Neural cell (in vitro differentiated cells): ENCODE data around the gene EHD1. TPM values are rescaled to one million over a fixed set of nuclear protein-coding genes. Genes with fewer than 3 reads are reported as not detected.
A peak's percentile ranks its signal among the peaks of the same experiment; 100 is the strongest.

Experiments used
- H2AFZ ChIP-seq: fragments of 200-600, 300-800 bp; sonication (generic), shearing (Covaris generic); 2 replicates; pipeline ENCODE4 v1.6.0; 2014; ENCODE audit warnings: low read depth, mild to moderate bottlenecking, antibody characterized with exemption, low read length, moderate library complexity
- H3F3A ChIP-seq: fragments of 200-600 bp; shearing (Covaris generic); 2 replicates; pipeline ENCODE4 v1.6.1; 2016; ENCODE audit warnings: mild to moderate bottlenecking, moderate library complexity, mixed read lengths, antibody characterized with exemption, low read length; ENCODE audit not compliant: insufficient read depth, poor library complexity, severe bottlenecking
- H3K27ac ChIP-seq: fragments of 200-600, 300-800 bp; sonication (generic), shearing (Covaris generic); 2 replicates; pipeline ENCODE4 v1.5.1; 2014; ENCODE audit warnings: mild to moderate bottlenecking, low read length, moderate library complexity
- H3K27me3 ChIP-seq: fragments of 300-800, 200-600 bp; sonication (generic), shearing (Covaris generic); 2 replicates; pipeline ENCODE4 v1.6.0; 2014; ENCODE audit warnings: mild to moderate bottlenecking, low read depth, low read length, moderate library complexity; ENCODE audit not compliant: insufficient read depth
- H3K36me3 ChIP-seq: fragments of 300-800, 200-600 bp; sonication (generic), shearing (Covaris generic); 2 replicates; pipeline ENCODE4 v1.5.1; 2014; ENCODE audit warnings: mild to moderate bottlenecking, antibody characterized with exemption, low read length, moderate library complexity; ENCODE audit not compliant: insufficient read depth
- H3K4me2 ChIP-seq: fragments of 300-800, 200-600 bp; sonication (generic), shearing (Covaris generic); 2 replicates; pipeline ENCODE4 v1.6.0; 2014; ENCODE audit warnings: mild to moderate bottlenecking, low read length
- H3K4me3 ChIP-seq: fragments of 300-800, 200-600 bp; sonication (generic), shearing (Covaris generic); 2 replicates; pipeline ENCODE4 v1.5.1; 2014; ENCODE audit warnings: mild to moderate bottlenecking, low read length, moderate library complexity
- H3K79me2 ChIP-seq: fragments of 200-600 bp; shearing (Covaris generic); replicated peaks from 2 replicates; pipeline ENCODE4 v1.6.0; 2014; ENCODE audit warnings: mild to moderate bottlenecking, low read length, moderate library complexity; ENCODE audit not compliant: insufficient read depth
- H3K9ac ChIP-seq: fragments of 300-800, 200-600 bp; sonication (generic), shearing (Covaris generic); 2 replicates; pipeline ENCODE4 v1.6.1; 2016; ENCODE audit warnings: mild to moderate bottlenecking, low read length, mixed read lengths
- H3K9me2 ChIP-seq: fragments of 200-600 bp; shearing (Covaris generic); 2 replicates; pipeline ENCODE4 v1.6.1; 2016; ENCODE audit warnings: mild to moderate bottlenecking, low read length, mixed read lengths; ENCODE audit not compliant: insufficient read depth
- H3K9me3 ChIP-seq: fragments of 200-600, 300-800 bp; sonication (generic), shearing (Covaris generic); 2 replicates; pipeline ENCODE4 v1.6.1; 2016; ENCODE audit warnings: mild to moderate bottlenecking, mixed run types, low read length, moderate library complexity, mixed read lengths
- H4K20me1 ChIP-seq: fragments of 200-600 bp; shearing (Covaris generic); 2 replicates; pipeline ENCODE4 v1.6.1; 2016; ENCODE audit warnings: mild to moderate bottlenecking, mixed run types; ENCODE audit not compliant: insufficient read depth
- EP300 ChIP-seq: fragments of 450-650 bp; conservative IDR thresholded peaks from 2 replicates; pipeline ENCODE4 v1.6.1; 2014; ENCODE audit warnings: antibody characterized with exemption, mild to moderate bottlenecking, moderate library complexity; ENCODE audit not compliant: poor library complexity, severe bottlenecking
- EZH2 ChIP-seq: fragments of 200-600, 300-800 bp; shearing (Covaris generic), sonication (generic); IDR thresholded peaks from 2 replicates; pipeline ENCODE4 v1.6.1; 2014; ENCODE audit warnings: antibody characterized with exemption, low read length, borderline replicate concordance, mild to moderate bottlenecking; ENCODE audit not compliant: insufficient read depth, poor library complexity, severe bottlenecking
- MXI1 ChIP-seq: fragments of 450-650 bp; conservative IDR thresholded peaks from 2 replicates; pipeline ENCODE4 v1.6.1; 2014; ENCODE audit warnings: antibody characterized with exemption, mild to moderate bottlenecking; ENCODE audit not compliant: poor library complexity, severe bottlenecking
- POLR2AphosphoS5 ChIP-seq: IDR thresholded peaks from 2 replicates; pipeline ENCODE4 v1.6.1; 2012
- RAD21 ChIP-seq: fragments of 450-650 bp; conservative IDR thresholded peaks from 2 replicates; pipeline ENCODE4 v1.6.1; 2014; ENCODE audit warnings: antibody characterized with exemption, mild to moderate bottlenecking, moderate library complexity
- REST ChIP-seq: IDR thresholded peaks from 2 replicates; pipeline ENCODE4 v1.6.1; 2012; ENCODE audit warnings: borderline replicate concordance
- SMC3 ChIP-seq: fragments of 450-650 bp; conservative IDR thresholded peaks from 2 replicates; pipeline ENCODE4 v1.6.1; 2014; ENCODE audit warnings: antibody characterized with exemption, mild to moderate bottlenecking, moderate library complexity; ENCODE audit not compliant: poor library complexity
- TAF1 ChIP-seq: IDR thresholded peaks from 2 replicates; pipeline ENCODE4 v1.6.1; 2012; ENCODE audit warnings: low read depth
- polyA plus RNA-seq: library from polyadenylated mRNA; depleted of rRNA; stranded (reverse); fragments of >200 nt; gene quantifications from 2 replicates; pipeline ENCODE4 v1.2.3, GENCODE V29; 2014
- TF ChIP-seq, protein P1 (sequence below): fragments of 450-650 bp; IDR thresholded peaks from 2 replicates; pipeline ENCODE4 v1.5.1; 2014; ENCODE audit warnings: antibody characterized with exemption, mild to moderate bottlenecking, moderate library complexity; ENCODE audit not compliant: poor library complexity, severe bottlenecking

The EHD1 gene
- polyA plus RNA-seq, 1 donor from 2014 or later, result 26.4 TPM

- H3K9ac ChIP-seq, result no peak overlapping the region
Measured at GRCh38 chr11:64888406-64888728, 9.9 kb upstream of the EHD1 start.

GRCh38 chr11:64887757-64888405 lies 9.5 kb upstream of the EHD1 start:
- H3K4me2 ChIP-seq, result no peak overlapping the region
- no peaks in the 10 kb centered on the region for H3K79me2 ChIP-seq
- no peak overlapping the region for H3K27ac ChIP-seq
- H3K9me3 ChIP-seq, result no peaks in the 10 kb centered on the region
- no peaks in the 10 kb centered on the region for H4K20me1 ChIP-seq
- no peak overlapping the region for H3K4me3 ChIP-seq
- TF ChIP-seq EZH2 (no peak), POLR2AphosphoS5 (no peak), TAF1 (no peak), SMC3 (peak; percentile 42), EP300 (no peak)
- TF ChIP-seq, protein P1, sequence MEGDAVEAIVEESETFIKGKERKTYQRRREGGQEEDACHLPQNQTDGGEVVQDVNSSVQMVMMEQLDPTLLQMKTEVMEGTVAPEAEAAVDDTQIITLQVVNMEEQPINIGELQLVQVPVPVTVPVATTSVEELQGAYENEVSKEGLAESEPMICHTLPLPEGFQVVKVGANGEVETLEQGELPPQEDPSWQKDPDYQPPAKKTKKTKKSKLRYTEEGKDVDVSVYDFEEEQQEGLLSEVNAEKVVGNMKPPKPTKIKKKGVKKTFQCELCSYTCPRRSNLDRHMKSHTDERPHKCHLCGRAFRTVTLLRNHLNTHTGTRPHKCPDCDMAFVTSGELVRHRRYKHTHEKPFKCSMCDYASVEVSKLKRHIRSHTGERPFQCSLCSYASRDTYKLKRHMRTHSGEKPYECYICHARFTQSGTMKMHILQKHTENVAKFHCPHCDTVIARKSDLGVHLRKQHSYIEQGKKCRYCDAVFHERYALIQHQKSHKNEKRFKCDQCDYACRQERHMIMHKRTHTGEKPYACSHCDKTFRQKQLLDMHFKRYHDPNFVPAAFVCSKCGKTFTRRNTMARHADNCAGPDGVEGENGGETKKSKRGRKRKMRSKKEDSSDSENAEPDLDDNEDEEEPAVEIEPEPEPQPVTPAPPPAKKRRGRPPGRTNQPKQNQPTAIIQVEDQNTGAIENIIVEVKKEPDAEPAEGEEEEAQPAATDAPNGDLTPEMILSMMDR, result peak; percentile 72
- no peaks in the 10 kb centered on the region for H3K27me3 ChIP-seq
- no peaks in the 10 kb centered on the region for H3K9me2 ChIP-seq
- H2AFZ ChIP-seq, result no peak overlapping the region
- no peaks in the 10 kb centered on the region for H3K36me3 ChIP-seq
- no peaks in the 10 kb centered on the region for H3F3A ChIP-seq
- H3K9ac ChIP-seq, result no peak overlapping the region

More at GRCh38 chr11:64888406-64888728, 9.9 kb upstream of the EHD1 start:
- Histone ChIP-seq H3K4me3 (no peak overlapping the region), H3K79me2 (no peaks in the 10 kb centered on the region), H3F3A (no peaks in the 10 kb centered on the region), H3K36me3 (no peaks in the 10 kb centered on the region), H3K27me3 (no peaks in the 10 kb centered on the region), H3K9me2 (no peaks in the 10 kb centered on the region), H3K4me2 (no peak overlapping the region), H3K27ac (no peak overlapping the region), H3K9me3 (no peaks in the 10 kb centered on the region), H2AFZ (no peak overlapping the region), H4K20me1 (no peaks in the 10 kb centered on the region)
- no peak for TF ChIP-seq SMC3
- TF ChIP-seq EZH2, result no peak
- TF ChIP-seq POLR2AphosphoS5, result no peak
- TF ChIP-seq REST, result no peak
- no peak for TF ChIP-seq TAF1
- TF ChIP-seq MXI1, result no peak
- TF ChIP-seq RAD21, result no peak
- TF ChIP-seq, protein P1, result no peak
- no peak for TF ChIP-seq EP300
